ENCODE data around the gene TICAM2.

Gene TICAM2

GRCh38 chr5:115616472-115616871, 14.2 kb upstream of the TICAM2 start:
- Histone ChIP-seq H3K4me3 (ENCODE audit: low read depth, low read length) (no peak overlapping the region), H3K4me1 (ENCODE audit: control insufficient read depth, insufficient read depth, low read length) (no peaks in the 10 kb centered on the region), H3K9me3 (ENCODE audit: control insufficient read depth, insufficient read depth, low read depth, low read length) (no peaks in the 10 kb centered on the region), H3K36me3 (ENCODE audit: control insufficient read depth in 2 of 2, insufficient read depth in 1 of 2, low read length in 2 of 2) (peaks cover 59 to 91% of the 10 kb centered on the region in 2 experiments), H3K27ac (ENCODE audit: extremely low read depth, low read depth, low read length) (no peak overlapping the region)
- no peak for TF ChIP-seq ZNF692 (tag by site-specific recombination; IDR thresholded peaks at IDR 0.05)
- TF ChIP-seq ZNF214 (tag by site-specific recombination; IDR thresholded peaks at IDR 0.05; ENCODE audit: borderline replicate concordance): no peak
- TF ChIP-seq ZNF404 (tag by site-specific recombination; IDR thresholded peaks at IDR 0.05): no peak
- TF ChIP-seq ZNF324 (tag by site-specific recombination; IDR thresholded peaks at IDR 0.05): no peak
- no peak for TF ChIP-seq ZNF837 (tag by site-specific recombination; IDR thresholded peaks at IDR 0.05)
- POLR2A ChIA-PET: no interaction called here
- CTCF ChIA-PET: interaction anchor here (0.7 kb wide), 1 partner anchor 9 kb away, joined by 3 read pairs; the partner anchor contains the start of gene TMED7

DNA sequence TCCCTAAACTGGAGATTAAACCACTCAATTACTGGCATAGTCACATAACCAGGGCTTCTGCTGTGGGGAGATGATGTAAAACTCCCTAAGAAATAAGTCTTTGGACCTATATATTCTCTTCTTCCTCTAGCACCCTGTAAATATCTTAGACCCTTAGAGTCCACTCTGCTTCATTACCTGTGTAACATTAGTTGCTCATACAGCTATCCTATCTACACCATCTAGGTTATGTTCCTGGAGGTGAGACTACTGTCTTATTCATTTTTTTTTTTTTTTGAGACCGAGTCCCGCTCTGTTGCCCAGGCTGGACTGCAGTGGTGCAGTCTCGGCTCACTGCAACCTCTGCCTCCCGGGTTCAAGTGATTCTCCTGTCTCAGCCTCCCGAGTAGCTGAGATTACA, 9.6 kb upstream of the TICAM2 start:
- Histone ChIP-seq H3K36me3 (ENCODE audit: control insufficient read depth in 2 of 2, insufficient read depth in 1 of 2, low read length in 2 of 2) (peaks cover 34 to 58% of the 10 kb centered on the region in 2 experiments; a peak in 2 of 3 replicates), H3K27ac (ENCODE audit: extremely low read depth, low read depth, low read length) (no peak overlapping the region), H3K9me3 (ENCODE audit: control insufficient read depth, insufficient read depth, low read depth, low read length) (no peaks in the 10 kb centered on the region), H3K4me3 (ENCODE audit: low read depth, low read length) (no peak overlapping the region), H3K4me1 (ENCODE audit: control insufficient read depth, insufficient read depth, low read length) (no peaks in the 10 kb centered on the region)
- POLR2A ChIA-PET: interaction anchor here (0.6 kb wide), 1 partner anchor 205 kb away, joined by 3 read pairs; the partner anchor contains the start of gene CDO1
- CTCF ChIA-PET: no interaction called here
- no peak for TF ChIP-seq ZNF747 (tag by site-specific recombination; IDR thresholded peaks at IDR 0.05)
- TF ChIP-seq, protein P1, sequence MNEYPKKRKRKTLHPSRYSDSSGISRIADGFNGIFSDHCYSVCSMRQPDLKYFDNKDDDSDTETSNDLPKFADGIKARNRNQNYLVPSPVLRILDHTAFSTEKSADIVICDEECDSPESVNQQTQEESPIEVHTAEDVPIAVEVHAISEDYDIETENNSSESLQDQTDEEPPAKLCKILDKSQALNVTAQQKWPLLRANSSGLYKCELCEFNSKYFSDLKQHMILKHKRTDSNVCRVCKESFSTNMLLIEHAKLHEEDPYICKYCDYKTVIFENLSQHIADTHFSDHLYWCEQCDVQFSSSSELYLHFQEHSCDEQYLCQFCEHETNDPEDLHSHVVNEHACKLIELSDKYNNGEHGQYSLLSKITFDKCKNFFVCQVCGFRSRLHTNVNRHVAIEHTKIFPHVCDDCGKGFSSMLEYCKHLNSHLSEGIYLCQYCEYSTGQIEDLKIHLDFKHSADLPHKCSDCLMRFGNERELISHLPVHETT (tag by site-specific recombination; IDR thresholded peaks at IDR 0.05): no peak
- no peak for TF ChIP-seq ZNF48 (tag by site-specific recombination; IDR thresholded peaks at IDR 0.05)
- no peak for TF ChIP-seq BCL11B (tag by site-specific recombination; IDR thresholded peaks at IDR 0.05; ENCODE audit: low read depth)
- no peak for TF ChIP-seq AEBP2 (tag by site-specific recombination; IDR thresholded peaks at IDR 0.05; ENCODE audit: borderline replicate concordance)
- TF ChIP-seq, protein P2, sequence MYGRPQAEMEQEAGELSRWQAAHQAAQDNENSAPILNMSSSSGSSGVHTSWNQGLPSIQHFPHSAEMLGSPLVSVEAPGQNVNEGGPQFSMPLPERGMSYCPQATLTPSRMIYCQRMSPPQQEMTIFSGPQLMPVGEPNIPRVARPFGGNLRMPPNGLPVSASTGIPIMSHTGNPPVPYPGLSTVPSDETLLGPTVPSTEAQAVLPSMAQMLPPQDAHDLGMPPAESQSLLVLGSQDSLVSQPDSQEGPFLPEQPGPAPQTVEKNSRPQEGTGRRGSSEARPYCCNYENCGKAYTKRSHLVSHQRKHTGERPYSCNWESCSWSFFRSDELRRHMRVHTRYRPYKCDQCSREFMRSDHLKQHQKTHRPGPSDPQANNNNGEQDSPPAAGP (tag by site-specific recombination; IDR thresholded peaks at IDR 0.05): no peak

DNA sequence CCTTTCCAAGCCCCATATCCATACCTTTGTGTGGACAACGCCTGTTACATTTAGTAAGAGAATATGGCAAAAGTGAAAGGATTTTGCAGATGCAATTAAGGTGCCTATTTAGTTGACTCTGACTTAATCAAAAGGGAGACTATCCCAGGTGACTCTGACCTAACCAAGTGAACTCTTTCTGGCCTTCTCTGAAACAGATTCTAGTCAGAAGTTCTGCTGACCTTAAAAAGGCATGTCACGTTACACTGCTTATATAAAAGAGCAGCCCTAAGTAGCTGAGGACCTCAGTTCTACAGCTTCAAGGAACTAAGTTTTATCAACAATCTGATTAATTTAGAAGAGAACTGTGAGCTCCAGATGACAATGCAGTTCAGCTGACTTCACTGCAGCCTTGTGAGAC, 5.7 kb upstream of the TICAM2 start:
- Histone ChIP-seq H3K4me1 (ENCODE audit: control insufficient read depth, insufficient read depth, low read length) (no peaks in the 10 kb centered on the region; the same call in none of the 2 replicates), H3K9me3 (ENCODE audit: control insufficient read depth, insufficient read depth, low read depth, low read length) (no peaks in the 10 kb centered on the region), H3K36me3 (ENCODE audit: control insufficient read depth in 2 of 2, insufficient read depth in 1 of 2, low read length in 2 of 2) (peaks cover 3 to 37% of the 10 kb centered on the region in 2 experiments; a peak in 2 of 3 replicates), H3K27ac (ENCODE audit: extremely low read depth, low read depth, low read length) (no peak overlapping the region), H3K4me3 (ENCODE audit: low read depth, low read length) (no peak overlapping the region)
- ChIA-PET CTCF (interaction anchor here (1.1 kb wide), 1 partner anchor 27 kb away, joined by 3 read pairs; no protein-coding TSS in a partner anchor), POLR2A (no interaction called here)
- no peak for TF ChIP-seq ZNF792 (tag by site-specific recombination; IDR thresholded peaks at IDR 0.05)
- TF ChIP-seq ZNF266 (tag by site-specific recombination; IDR thresholded peaks at IDR 0.05; ENCODE audit: low read depth): no peak
- no peak for TF ChIP-seq IKZF3 (tag by site-specific recombination; IDR thresholded peaks at IDR 0.05)
- no peak for TF ChIP-seq ZNF791 (tag by site-specific recombination; IDR thresholded peaks at IDR 0.05)
- no peak for TF ChIP-seq ZNF184 (tag by site-specific recombination; IDR thresholded peaks at IDR 0.05)
- no peak for TF ChIP-seq ZNF571 (tag by site-specific recombination; IDR thresholded peaks at IDR 0.05)
- TF ChIP-seq ZNF558 (tag by site-specific recombination; IDR thresholded peaks at IDR 0.05): no peak

Measured in HEK293 (cell line).